ENCODE results near the gene EIF3K. TPM values are rescaled to one million over a fixed set of nuclear protein-coding genes. Genes with fewer than 3 reads are reported as not detected.
A peak's percentile ranks its signal among the peaks of the same experiment; 100 is the strongest.

The EIF3K gene
- total and polyA plus RNA-seq, 10 of the 15 experiments (the other 5 are each of a cell fraction or from before 2014, with no cell fraction given): 330 to 927 (median 436) TPM

- TF ChIP-seq MXI1 (IDR thresholded peaks at IDR 0.05; ENCODE audit: low read depth, low read length) (peak; percentile 65; the same call in 1 of the 2 replicates), EED (IDR thresholded peaks at IDR 0.05; ENCODE audit: low read depth) (no peak), FOXK2 (IDR thresholded peaks at IDR 0.05) (no peak), BHLHE40 (IDR thresholded peaks at IDR 0.05; ENCODE audit: borderline replicate concordance in 1 of 2, low read depth in 2 of 2, low read length in 1 of 2) (peak; percentile 43 to 63; a peak in 2 of 4 replicates), MTA2 (IDR thresholded peaks at IDR 0.05; ENCODE audit: low read depth) (no peak), JUNB (IDR thresholded peaks at IDR 0.05) (no peak), SREBF2 (IDR thresholded peaks at IDR 0.05; ENCODE audit: low read length) (no peak), CREB1 (IDR thresholded peaks at IDR 0.05; ENCODE audit: low read depth) (0 out of 2 replicates have a peak, but pooled peaks have one; percentile 22), POLR2A (IDR thresholded peaks at IDR 0.05; ENCODE audit: low read depth, low read length) (peak; percentile 99), SIN3A (IDR thresholded peaks at IDR 0.05; ENCODE audit: low read depth, low read length) (peak; percentile 91), GATAD2B (conservative IDR thresholded peaks at IDR 0.05; ENCODE audit: low read depth) (no peak; the same call in 1 of the 2 replicates), TCF12 (IDR thresholded peaks at IDR 0.05; ENCODE audit: low read depth, low read length) (peak; percentile 34; the same call in 1 of the 2 replicates), SRF (IDR thresholded peaks at IDR 0.05; ENCODE audit: low read depth in 2 of 2, low read length in 2 of 2) (0 out of 4 replicates have a peak, but pooled peaks of 1 of the 2 experiments have one; percentile 46), SUPT20H (IDR thresholded peaks at IDR 0.05; ENCODE audit: borderline replicate concordance, control insufficient read depth, low read depth, low read length) (no peak), HDGF (IDR thresholded peaks at IDR 0.05) (no peak), STAT1 (conservative IDR thresholded peaks at IDR 0.05) (0 out of 2 replicates have a peak, but pooled peaks have one; percentile 15), MEF2B (IDR thresholded peaks at IDR 0.05; ENCODE audit: partially characterized antibody, poor library complexity, severe bottlenecking) (no peak), KLF5 (IDR thresholded peaks at IDR 0.05; ENCODE audit: partially characterized antibody) (peak; percentile 74), NR2F1 (conservative IDR thresholded peaks at IDR 0.05) (0 out of 2 replicates have a peak, but pooled peaks have one; percentile 23), RB1 (IDR thresholded peaks at IDR 0.05; ENCODE audit: borderline replicate concordance) (peak; percentile 96), BACH1 (IDR thresholded peaks at IDR 0.05; ENCODE audit: borderline replicate concordance) (peak; percentile 97), SMAD1 (IDR thresholded peaks at IDR 0.05; ENCODE audit: low read depth, partially characterized antibody) (no peak), IRF5 (IDR thresholded peaks at IDR 0.05; ENCODE audit: borderline replicate concordance) (no peak), POLR2AphosphoS2 (IDR thresholded peaks at IDR 0.05; ENCODE audit: low read depth, low read length) (peak; percentile 93; the same call in 1 of the 2 replicates), NRF1 (conservative IDR thresholded peaks at IDR 0.05; ENCODE audit: low read depth, low read length) (peak; percentile 99), TCF3 (IDR thresholded peaks at IDR 0.05; ENCODE audit: borderline replicate concordance, insufficient read depth, low read depth, low read length) (0 out of 2 replicates have a peak, but pooled peaks have one; percentile 21), IKZF1 (conservative IDR thresholded peaks at IDR 0.05) (peak; percentile 100)
- TF ChIP-seq, protein P1, sequence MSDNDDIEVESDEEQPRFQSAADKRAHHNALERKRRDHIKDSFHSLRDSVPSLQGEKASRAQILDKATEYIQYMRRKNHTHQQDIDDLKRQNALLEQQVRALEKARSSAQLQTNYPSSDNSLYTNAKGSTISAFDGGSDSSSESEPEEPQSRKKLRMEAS (IDR thresholded peaks at IDR 0.05; ENCODE audit: low read depth, low read length): peak; percentile 48; the same call in 1 of the 2 replicates
- TF ChIP-seq, protein P2, sequence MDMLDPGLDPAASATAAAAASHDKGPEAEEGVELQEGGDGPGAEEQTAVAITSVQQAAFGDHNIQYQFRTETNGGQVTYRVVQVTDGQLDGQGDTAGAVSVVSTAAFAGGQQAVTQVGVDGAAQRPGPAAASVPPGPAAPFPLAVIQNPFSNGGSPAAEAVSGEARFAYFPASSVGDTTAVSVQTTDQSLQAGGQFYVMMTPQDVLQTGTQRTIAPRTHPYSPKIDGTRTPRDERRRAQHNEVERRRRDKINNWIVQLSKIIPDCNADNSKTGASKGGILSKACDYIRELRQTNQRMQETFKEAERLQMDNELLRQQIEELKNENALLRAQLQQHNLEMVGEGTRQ (IDR thresholded peaks at IDR 0.05; ENCODE audit: borderline replicate concordance, low read depth, low read length): no peak
Measured at GRCh38 chr19:38647368-38647965, 28.5 kb downstream of the EIF3K start, which contains the start of gene ACTN4 (continued).

Data from GM12878 (cell line).